Testis (tissue), 2 donors: Measurements from ENCODE around the gene RASGEF1C.

Source experiments
- POLR2A ChIP-seq: fragments of 450-650 bp; IDR thresholded peaks from one replicate; pipeline ENCODE4 v1.6.1; 2017; ENCODE audit warnings: antibody characterized with exemption, mild to moderate bottlenecking, moderate library complexity
- TF ChIP-seq, protein P1 (sequence below), 3 experiments: fragments of 450-650 bp in 2 of 3; fragments of 200-600 bp in 1 of 3; sonication (generic) in 1 of 3; IDR thresholded peaks; one replicate each; pipeline ENCODE4 v1.5.1; 2016 to 2019; ENCODE audit warnings: antibody characterized with exemption in 3 of 3, mild to moderate bottlenecking in 2 of 3, moderate library complexity in 1 of 3

- TF ChIP-seq, protein P1, sequence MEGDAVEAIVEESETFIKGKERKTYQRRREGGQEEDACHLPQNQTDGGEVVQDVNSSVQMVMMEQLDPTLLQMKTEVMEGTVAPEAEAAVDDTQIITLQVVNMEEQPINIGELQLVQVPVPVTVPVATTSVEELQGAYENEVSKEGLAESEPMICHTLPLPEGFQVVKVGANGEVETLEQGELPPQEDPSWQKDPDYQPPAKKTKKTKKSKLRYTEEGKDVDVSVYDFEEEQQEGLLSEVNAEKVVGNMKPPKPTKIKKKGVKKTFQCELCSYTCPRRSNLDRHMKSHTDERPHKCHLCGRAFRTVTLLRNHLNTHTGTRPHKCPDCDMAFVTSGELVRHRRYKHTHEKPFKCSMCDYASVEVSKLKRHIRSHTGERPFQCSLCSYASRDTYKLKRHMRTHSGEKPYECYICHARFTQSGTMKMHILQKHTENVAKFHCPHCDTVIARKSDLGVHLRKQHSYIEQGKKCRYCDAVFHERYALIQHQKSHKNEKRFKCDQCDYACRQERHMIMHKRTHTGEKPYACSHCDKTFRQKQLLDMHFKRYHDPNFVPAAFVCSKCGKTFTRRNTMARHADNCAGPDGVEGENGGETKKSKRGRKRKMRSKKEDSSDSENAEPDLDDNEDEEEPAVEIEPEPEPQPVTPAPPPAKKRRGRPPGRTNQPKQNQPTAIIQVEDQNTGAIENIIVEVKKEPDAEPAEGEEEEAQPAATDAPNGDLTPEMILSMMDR (IDR thresholded peaks at IDR 0.05): no peak
- TF ChIP-seq POLR2A: no peak
These were observed 71.4 kb downstream of the RASGEF1C start for GRCh38 chr5:180137401-180138213.
